Measurements from ENCODE around the gene IQCN.

DNA sequence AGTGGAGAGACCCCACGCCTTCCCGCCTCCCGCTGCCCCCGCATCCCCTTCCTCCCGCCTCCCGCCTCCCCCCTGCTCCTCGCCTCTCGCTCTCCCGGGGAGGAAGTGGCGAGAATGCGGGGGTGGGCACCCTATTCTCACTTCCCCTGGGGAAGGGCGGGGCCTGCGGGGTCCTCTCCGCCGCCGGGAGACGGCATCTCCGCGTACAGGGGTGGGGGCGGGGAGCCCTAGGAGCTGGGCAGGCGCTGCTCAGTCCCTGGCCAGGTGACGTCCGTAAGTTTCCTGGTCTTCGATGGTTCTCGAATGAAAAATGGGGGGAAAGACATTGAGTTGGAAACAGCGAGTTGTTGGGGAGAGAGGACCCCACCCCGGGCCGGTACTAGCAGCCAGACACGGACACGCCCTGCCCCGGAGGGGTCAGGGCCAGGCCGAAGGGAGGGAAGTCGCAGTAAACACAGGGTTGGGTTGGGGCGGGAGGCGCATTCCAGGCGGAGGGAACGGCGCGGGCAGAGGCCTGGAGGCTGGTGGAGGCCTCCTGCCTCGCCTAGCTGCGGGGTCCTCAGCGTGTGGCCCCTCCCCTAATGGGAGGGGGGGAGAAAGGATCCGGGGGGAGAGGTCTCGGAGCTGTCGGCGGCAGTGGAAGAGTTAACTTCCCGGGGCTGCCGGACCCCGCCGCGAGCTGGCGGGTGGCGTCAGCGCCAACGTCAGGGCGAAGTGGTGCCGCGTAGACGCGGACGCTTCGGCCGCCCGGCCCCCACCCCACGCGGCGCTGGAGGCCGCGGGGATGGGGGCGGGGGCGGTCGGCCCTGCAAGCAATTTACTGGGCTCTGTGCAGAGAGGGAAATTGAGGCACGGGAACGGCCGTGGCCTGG, 17.6 kb upstream of the IQCN start:
- peak; percentile 95 for TF ChIP-seq FOXP2 (optimal IDR thresholded peaks at IDR 0.05; ENCODE audit: borderline replicate concordance, extremely low read depth, extremely low read length, insufficient read depth)
- TF ChIP-seq TAF1 (IDR thresholded peaks at IDR 0.05; ENCODE audit: borderline replicate concordance, insufficient read depth, low read length), result peak; percentile 21; the same call in 1 of the 2 replicates
- peak; percentile 19; the same call in 1 of the 2 replicates for TF ChIP-seq POLR2AphosphoS5 (IDR thresholded peaks at IDR 0.05; ENCODE audit: low read depth, low read length)
- TF ChIP-seq, protein P1, sequence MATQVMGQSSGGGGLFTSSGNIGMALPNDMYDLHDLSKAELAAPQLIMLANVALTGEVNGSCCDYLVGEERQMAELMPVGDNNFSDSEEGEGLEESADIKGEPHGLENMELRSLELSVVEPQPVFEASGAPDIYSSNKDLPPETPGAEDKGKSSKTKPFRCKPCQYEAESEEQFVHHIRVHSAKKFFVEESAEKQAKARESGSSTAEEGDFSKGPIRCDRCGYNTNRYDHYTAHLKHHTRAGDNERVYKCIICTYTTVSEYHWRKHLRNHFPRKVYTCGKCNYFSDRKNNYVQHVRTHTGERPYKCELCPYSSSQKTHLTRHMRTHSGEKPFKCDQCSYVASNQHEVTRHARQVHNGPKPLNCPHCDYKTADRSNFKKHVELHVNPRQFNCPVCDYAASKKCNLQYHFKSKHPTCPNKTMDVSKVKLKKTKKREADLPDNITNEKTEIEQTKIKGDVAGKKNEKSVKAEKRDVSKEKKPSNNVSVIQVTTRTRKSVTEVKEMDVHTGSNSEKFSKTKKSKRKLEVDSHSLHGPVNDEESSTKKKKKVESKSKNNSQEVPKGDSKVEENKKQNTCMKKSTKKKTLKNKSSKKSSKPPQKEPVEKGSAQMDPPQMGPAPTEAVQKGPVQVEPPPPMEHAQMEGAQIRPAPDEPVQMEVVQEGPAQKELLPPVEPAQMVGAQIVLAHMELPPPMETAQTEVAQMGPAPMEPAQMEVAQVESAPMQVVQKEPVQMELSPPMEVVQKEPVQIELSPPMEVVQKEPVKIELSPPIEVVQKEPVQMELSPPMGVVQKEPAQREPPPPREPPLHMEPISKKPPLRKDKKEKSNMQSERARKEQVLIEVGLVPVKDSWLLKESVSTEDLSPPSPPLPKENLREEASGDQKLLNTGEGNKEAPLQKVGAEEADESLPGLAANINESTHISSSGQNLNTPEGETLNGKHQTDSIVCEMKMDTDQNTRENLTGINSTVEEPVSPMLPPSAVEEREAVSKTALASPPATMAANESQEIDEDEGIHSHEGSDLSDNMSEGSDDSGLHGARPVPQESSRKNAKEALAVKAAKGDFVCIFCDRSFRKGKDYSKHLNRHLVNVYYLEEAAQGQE (IDR thresholded peaks at IDR 0.05; ENCODE audit: insufficient read depth in 1 of 2, low read depth in 2 of 2, low read length in 2 of 2), result peak in 1 of 2 experiments; percentile 24; a peak in 1 of 4 replicates
- peak; percentile 64; the same call in 1 of the 2 replicates for TF ChIP-seq SIN3A (IDR thresholded peaks at IDR 0.05; ENCODE audit: borderline replicate concordance, insufficient read depth, low read length)

All from PFSK-1 (cell line).